GM11168 (cell line): ENCODE results near the gene PBX3.

Experiments used
- in situ Hi-C: fragments of 300-500 bp; cut with MboI; formaldehyde crosslinking; loops from one replicate; pipeline ENCODE4 v1.12.0; 2022; ENCODE audit warnings: low sequenced_read_pairs; ENCODE audit not compliant: unreplicated experiment

The PBX3 gene

GRCh38 chr9:125988479-125989050 lies 241.4 kb downstream of the PBX3 start:
- in situ Hi-C loops = no loop called here

- in situ Hi-C loops = no loop called here
These were observed 241.9 kb downstream of the PBX3 start for GRCh38 chr9:125989090-125989501.

GRCh38 chr9:125989524-125990180 lies 242.5 kb downstream of the PBX3 start:
- in situ Hi-C loops = no loop called here

DNA sequence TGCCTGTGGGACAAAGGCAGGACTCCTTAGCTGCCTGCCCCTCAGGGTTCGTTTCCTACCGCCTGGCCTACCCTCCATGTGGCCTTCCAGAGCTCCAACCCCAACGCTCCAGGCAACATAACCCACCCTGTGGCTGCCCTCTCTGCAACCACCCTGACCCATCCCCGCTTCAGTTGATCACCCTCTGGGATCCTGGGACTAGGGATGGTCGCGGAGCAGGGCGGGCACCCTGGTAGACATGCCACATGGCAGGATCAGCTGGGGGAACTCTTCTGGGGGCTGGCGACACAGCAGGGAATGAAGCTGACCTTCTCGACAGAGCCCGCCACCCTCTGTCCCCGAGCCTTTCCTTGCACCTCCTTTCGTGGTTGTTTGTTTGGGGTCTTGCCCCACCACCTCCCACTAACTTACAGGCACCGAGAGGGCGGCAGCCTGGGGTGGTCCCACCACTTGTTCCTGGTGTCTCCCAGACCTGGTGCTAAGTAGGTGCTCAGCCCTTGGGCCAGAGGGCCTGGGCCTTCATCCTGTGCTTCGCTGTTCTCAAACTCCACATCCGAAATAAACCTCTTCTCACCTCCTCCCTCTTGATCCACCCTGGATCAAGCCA lies 243.1 kb downstream of the PBX3 start:
- in situ Hi-C loops = no loop called here

DNA sequence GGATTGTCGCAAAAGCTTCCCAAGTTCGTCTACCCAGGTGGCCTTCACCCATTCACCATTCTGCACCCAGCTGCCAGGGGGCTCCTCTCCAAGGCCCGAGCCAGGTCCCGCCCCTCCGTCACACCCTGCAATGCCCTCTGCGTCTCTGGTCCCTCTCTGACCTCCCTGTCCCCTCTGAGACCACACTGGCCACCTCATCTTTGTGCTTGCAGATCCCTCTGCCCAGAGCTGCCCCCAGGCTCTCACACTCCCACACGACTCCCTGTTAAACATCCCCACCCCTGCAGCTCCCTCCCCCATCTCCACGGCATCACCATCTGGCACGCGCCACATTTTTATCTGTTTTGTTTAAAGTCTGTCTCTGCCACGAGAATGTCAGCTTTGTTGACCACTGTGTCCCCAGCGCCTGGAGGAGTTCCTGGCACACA lies 243.6 kb downstream of the PBX3 start:
- in situ Hi-C loops = no loop called here

DNA sequence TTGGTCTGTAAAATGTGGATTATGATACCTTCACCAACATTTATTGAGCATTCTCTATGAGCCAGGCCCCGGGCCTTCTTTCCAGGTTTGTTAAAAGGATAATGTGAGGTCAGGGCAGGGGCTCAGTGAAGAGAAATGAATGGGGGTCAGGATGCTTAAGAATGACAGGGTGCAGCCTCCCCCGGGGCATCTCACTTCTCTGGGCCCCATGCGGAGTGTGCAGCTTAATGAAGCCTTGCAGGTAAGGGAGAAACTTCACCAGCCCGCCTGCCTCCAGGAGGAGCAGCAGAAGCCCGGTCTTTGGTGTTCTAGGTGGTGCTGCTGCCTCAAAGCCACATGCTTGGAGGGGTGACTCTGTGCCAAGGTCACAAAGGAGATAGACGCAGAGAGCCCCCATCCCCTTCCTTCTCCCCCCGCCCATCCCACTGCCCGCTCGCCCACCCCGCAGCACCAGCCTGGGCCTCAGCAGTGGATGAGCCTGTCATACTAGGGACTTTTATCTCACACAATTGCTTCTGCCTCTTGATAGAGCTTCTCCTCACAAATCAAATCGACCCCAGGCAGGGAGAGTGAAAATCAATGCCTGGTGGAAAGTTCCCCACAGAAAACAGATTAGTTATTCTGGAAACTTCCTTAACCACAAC lies 244.8 kb downstream of the PBX3 start:
- in situ Hi-C loops = no loop called here

GRCh38 chr9:125992557-125992956 lies 245.4 kb downstream of the PBX3 start:
- in situ Hi-C loops = no loop called here

GRCh38 chr9:125993466-125993865 lies 246.3 kb downstream of the PBX3 start:
- in situ Hi-C loops = no loop called here

- in situ Hi-C loops = no loop called here
These were observed 247.1 kb downstream of the PBX3 start for GRCh38 chr9:125994066-125994943.

GRCh38 chr9:125995006-125995405 lies 247.8 kb downstream of the PBX3 start:
- in situ Hi-C loops = no loop called here

- in situ Hi-C loops = no loop called here
These were observed 248.5 kb downstream of the PBX3 start for GRCh38 chr9:125995706-125996105.

GRCh38 chr9:125996791-125997190 lies 249.6 kb downstream of the PBX3 start:
- in situ Hi-C loops = no loop called here

- in situ Hi-C loops = no loop called here
These were observed 250.1 kb downstream of the PBX3 start for GRCh38 chr9:125997196-125997823.

- in situ Hi-C loops = no loop called here
These were observed 251.8 kb downstream of the PBX3 start for GRCh38 chr9:125998837-125999503.

DNA sequence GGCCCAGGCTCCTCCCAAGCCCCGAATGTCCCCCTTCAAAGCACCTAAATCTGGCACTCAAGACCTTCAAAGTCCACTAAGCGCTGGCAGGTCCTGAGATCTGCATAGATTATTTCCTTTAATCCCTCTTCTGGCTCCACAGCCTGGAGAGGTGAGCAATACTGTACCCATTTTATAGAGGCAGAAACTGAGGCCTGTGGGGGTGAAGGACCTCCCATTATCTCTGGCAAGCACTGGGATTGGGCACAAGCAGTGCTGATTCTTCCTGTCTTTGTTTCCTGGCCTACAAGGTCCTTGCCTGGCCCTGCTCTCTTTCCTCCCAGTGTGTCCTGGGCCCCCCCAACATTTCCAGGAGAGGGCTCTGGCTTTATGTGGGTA lies 252.3 kb downstream of the PBX3 start:
- in situ Hi-C loops = no loop called here

- in situ Hi-C loops = no loop called here
These were observed 253.1 kb downstream of the PBX3 start for GRCh38 chr9:126000256-126000655.

- in situ Hi-C loops = no loop called here
These were observed 253.8 kb downstream of the PBX3 start for GRCh38 chr9:126000731-126001580.

- in situ Hi-C loops = no loop called here
These were observed 254.5 kb downstream of the PBX3 start for GRCh38 chr9:126001581-126002225.
